ENCODE results near the gene COBLL1.

DNA sequence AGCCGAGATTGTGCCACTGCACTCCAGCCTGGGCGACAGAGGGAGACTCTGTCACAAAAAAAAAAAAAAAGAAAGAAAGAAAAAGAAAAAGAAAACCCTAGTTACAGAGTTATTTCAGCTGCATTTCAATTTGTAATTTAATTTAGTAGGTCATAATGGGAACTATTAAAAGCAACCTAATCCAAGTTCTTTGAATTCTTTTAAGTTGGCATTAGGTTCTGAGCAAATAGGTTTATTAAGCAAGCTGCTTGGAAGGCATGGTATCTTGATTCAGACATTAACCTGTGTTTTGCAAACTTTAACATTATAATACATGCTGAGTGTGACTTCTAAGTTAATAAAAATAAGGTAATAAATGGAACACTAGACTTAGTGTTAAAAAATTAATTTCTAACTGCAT is 29.8 kb upstream of the COBLL1 start:
- TF ChIP-seq, protein P1, sequence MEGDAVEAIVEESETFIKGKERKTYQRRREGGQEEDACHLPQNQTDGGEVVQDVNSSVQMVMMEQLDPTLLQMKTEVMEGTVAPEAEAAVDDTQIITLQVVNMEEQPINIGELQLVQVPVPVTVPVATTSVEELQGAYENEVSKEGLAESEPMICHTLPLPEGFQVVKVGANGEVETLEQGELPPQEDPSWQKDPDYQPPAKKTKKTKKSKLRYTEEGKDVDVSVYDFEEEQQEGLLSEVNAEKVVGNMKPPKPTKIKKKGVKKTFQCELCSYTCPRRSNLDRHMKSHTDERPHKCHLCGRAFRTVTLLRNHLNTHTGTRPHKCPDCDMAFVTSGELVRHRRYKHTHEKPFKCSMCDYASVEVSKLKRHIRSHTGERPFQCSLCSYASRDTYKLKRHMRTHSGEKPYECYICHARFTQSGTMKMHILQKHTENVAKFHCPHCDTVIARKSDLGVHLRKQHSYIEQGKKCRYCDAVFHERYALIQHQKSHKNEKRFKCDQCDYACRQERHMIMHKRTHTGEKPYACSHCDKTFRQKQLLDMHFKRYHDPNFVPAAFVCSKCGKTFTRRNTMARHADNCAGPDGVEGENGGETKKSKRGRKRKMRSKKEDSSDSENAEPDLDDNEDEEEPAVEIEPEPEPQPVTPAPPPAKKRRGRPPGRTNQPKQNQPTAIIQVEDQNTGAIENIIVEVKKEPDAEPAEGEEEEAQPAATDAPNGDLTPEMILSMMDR (IDR thresholded peaks at IDR 0.05; ENCODE audit: low read length), result no peak
- no peak for TF ChIP-seq EZH2 (IDR thresholded peaks at IDR 0.05; ENCODE audit: borderline replicate concordance, low read length)

Data from OCI-LY1 (cell line).